Ovary (tissue), 9 donors: ENCODE data around the gene FMO4. TPM values are rescaled to one million over a fixed set of nuclear protein-coding genes. Genes with fewer than 3 reads are reported as not detected.
"Not testable (repeated sequence)": the region's sequence is repeated elsewhere in the genome, so short reads cannot be mapped to it uniquely, and the experiment has no call there.

ENCODE experiments used
- DNase-seq, 5 donors: peaks; one replicate each; pipeline ENCODE4 v3.0.0-alpha.2; 2019 to 2020
- H3K27ac ChIP-seq, 2 donors: fragments of 200-600 bp; one replicate each; pipeline versions ENCODE4 v1.5.1 to v1.8.0; 2019 to 2022
- H3K27me3 ChIP-seq: fragments of 200-600 bp; one replicate; pipeline ENCODE4 v1.8.0; 2022
- H3K36me3 ChIP-seq: fragments of 200-600 bp; sonication (generic); one replicate; pipeline ENCODE4 v1.5.1; 2019
- H3K4me1 ChIP-seq: one replicate; pipeline ENCODE4 v1.8.1; 2013; ENCODE audit warnings: mild to moderate bottlenecking, moderate library complexity; ENCODE audit not compliant: insufficient read depth
- H3K4me3 ChIP-seq: fragments of 200-600 bp; sonication (generic); one replicate; pipeline ENCODE4 v1.5.1; 2017
- H3K9me3 ChIP-seq, 2 donors: fragments of 200-600 bp in 1 of 2; sonication (generic) in 1 of 2; one replicate each; pipeline versions ENCODE4 v1.5.1 to v1.8.1; 2013 to 2019; ENCODE audit warnings: mild to moderate bottlenecking in 1 of 2, moderate library complexity in 1 of 2
- CTCF ChIP-seq, 3 donors: fragments of 450-650 bp in 2 of 3; fragments of 200-600 bp in 1 of 3; IDR thresholded peaks; one replicate each; pipeline versions ENCODE4 v1.5.1 to v1.8.0; 2016 to 2022; ENCODE audit warnings: antibody characterized with exemption in 3 of 3, mild to moderate bottlenecking in 1 of 3
- EP300 ChIP-seq: sonication (generic); formaldehyde crosslinking; IDR thresholded peaks from one replicate; pipeline ENCODE4 v1.6.1; 2017; ENCODE audit warnings: antibody characterized with exemption
- POLR2A ChIP-seq: fragments of 450-650 bp; IDR thresholded peaks from one replicate; pipeline ENCODE4 v1.6.1; 2017; ENCODE audit warnings: antibody characterized with exemption, mild to moderate bottlenecking, moderate library complexity
- WGBS, 3 donors: extraction: QIAGEN DNeasy Blood & Tissue Kit in 1 of 3; methylation state at CpG; one replicate each; pipeline versions ENCODE4 v1.1.5 to v1.1.7; 2013 to 2017; 5-methylcytosine and 5-hydroxymethylcytosine counted together
- intact Hi-C, 4 donors: fragments of 100-400 bp; cut with DNase I; formaldehyde crosslinking; loops; one replicate each; pipeline versions ENCODE4 v1.11.0 to v1.15.1; 2022 to 2023
- polyA plus RNA-seq, 2 donors: library from polyadenylated mRNA; stranded (reverse); fragments of 200-250 nt in 1 of 2; fragments of 350-450 nt in 1 of 2; fragmentation: Illumina TruSeq in 1 of 2; extraction: RNeasy Lipid Tissue Mini Kit (QIAGEN cat#74804) in 1 of 2; gene quantifications; one replicate each; pipeline ENCODE4 v1.2.3, GENCODE V29; 2013 to 2014
- total RNA-seq, 7 donors: library from RNA; depleted of rRNA in 2 of 7; stranded (reverse); fragments of >200 nt in 2 of 7; fragmentation: NEBNext Ultra II Directional in 3 of 7; extraction: Animal tissue kit (Norgen Biotek cat#: 25700) in 3 of 7; gene quantifications; one replicate each; pipeline versions ENCODE4 v1.1.0 to v1.2.4, GENCODE V29; 2016 to 2023
- donor health status: DM: no; HTN: no; CAD: no; lungs with moderate emphysema.
- donor health status: DM: no; HTN: no; CAD: no.
- donor health status: Bipolar disorder and iron deficiency.
- donor health status: DM: yes; HTN: yes; CAD: no.
- donor health status: DM: no; HTN: no; CAD: no.
- donor health status: DM: yes; HTN: yes; CAD: no.

FMO4 gene
- total and polyA plus RNA-seq, 9 donors = 1.9 to 8.0 (median 3.7) TPM

DNA sequence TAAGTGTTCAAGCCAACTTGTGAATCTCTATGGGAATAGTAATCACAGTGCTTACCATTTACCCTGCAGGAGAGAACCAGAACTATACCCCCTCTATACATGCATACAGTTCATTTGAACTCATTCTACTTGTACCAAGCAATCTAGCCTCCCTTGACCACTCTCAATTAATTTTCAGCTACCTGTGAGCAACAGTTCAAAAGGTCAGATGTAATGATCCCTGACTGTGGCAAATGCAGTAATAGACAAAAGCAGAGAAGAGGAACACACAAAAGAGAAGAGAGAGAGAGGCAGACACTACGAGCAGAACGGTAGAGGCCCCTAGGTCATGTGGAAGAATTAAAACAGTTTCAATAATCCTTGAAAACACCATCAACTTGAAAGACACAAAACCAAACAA, 52.8 kb downstream of the FMO4 start:
- Histone ChIP-seq H3K36me3 (no peaks in the 10 kb centered on the region), H3K4me1 (no peaks in the 10 kb centered on the region), H3K27ac (no peak overlapping the region), H3K9me3 (no peaks in the 10 kb centered on the region), H3K4me3 (no peak overlapping the region), H3K27me3 (no peaks in the 10 kb centered on the region)
- TF ChIP-seq EP300 (no peak), POLR2A (no peak), CTCF (IDR thresholded peaks at IDR 0.05) (no peak)
- DNase-seq = no peak
- 33 to 67% (median 37%) methylated on average over 2 of the region's 2 CpGs for WGBS, 3 donors
- intact Hi-C loops = no loop called here

- H3K27ac ChIP-seq = no peak overlapping the region
- H3K4me1 ChIP-seq = no peaks in the 10 kb centered on the region
- no peaks in the 10 kb centered on the region for H3K36me3 ChIP-seq
- no peak for DNase-seq
- intact Hi-C loops = no loop called here
- H3K9me3 ChIP-seq = no peaks in the 10 kb centered on the region
- WGBS, 3 donors = 77 to 92% (median 83%) methylated on average over 1 of the region's 1 CpG
- no peaks in the 10 kb centered on the region for H3K27me3 ChIP-seq
- no peak for TF ChIP-seq EP300
- TF ChIP-seq POLR2A = no peak
- TF ChIP-seq CTCF (IDR thresholded peaks at IDR 0.05) = no peak
- H3K4me3 ChIP-seq = no peak overlapping the region
These were observed 53.5 kb downstream of the FMO4 start for GRCh38 chr1:171367436-171367835.

GRCh38 chr1:171372418-171373084, 58.6 kb downstream of the FMO4 start:
- H3K36me3 ChIP-seq = no peaks in the 10 kb centered on the region
- no peak for DNase-seq
- no peaks in the 10 kb centered on the region for H3K27me3 ChIP-seq
- intact Hi-C loops = no loop called here
- 75 to 80% (median 79%) methylated on average over 6 of the region's 6 CpGs for WGBS, 3 donors
- no peaks in the 10 kb centered on the region for H3K9me3 ChIP-seq
- no peak overlapping the region for H3K4me3 ChIP-seq
- no peaks in the 10 kb centered on the region for H3K4me1 ChIP-seq
- TF ChIP-seq POLR2A = no peak
- no peak for TF ChIP-seq CTCF (IDR thresholded peaks at IDR 0.05)
- TF ChIP-seq EP300 = no peak
- H3K27ac ChIP-seq = no peak overlapping the region

DNA sequence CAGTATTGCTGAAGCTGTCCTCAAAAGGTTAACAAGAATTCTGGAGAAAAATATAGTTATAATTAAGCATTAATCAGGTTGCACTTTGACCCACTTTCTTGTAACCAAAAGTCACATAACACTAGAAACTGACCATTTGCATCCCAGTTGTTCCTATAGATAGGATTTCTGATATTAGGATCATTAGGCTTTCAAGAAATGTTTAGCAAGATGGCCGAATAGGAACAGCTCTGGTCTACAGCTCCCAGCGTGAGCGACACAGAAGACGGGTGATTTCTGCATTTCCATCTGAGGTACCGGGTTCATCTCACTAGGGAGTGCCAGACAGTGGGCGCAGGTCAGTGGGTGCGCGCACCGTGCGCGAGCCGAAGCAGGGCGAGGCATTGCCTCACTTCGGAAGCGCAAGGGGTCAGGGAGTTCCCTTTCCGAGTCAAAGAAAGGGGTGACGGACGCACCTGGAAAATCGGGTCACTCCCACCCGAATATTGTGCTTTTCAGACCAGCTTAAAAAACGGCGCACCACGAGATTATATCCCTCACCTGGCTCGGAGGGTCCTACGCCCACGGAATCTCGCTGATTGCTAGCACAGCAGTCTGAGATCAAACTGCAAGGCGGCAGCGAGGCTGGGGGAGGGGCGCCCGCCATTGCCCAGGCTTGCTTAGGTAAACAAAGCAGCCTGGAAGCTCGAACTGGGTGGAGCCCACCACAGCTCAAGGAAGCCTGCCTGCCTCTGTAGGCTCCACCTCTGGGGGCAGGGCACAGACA, 59.6 kb downstream of the FMO4 start:
- intact Hi-C loops, DNase-seq, H3K27me3 ChIP-seq, H3K27ac ChIP-seq, H3K36me3 ChIP-seq, H3K9me3 ChIP-seq, H3K4me3 ChIP-seq, H3K4me1 ChIP-seq: not testable (repeated sequence)
- WGBS, 3 donors = 83 to 87% (median 84%) methylated on average over 27 to 31 of the region's 32 CpGs

GRCh38 chr1:171379846-171380245, 65.9 kb downstream of the FMO4 start:
- DNase-seq = no peak
- Histone ChIP-seq H3K27ac (no peak overlapping the region), H3K9me3 (no peaks in the 10 kb centered on the region), H3K4me3 (no peak overlapping the region), H3K36me3 (no peaks in the 10 kb centered on the region), H3K27me3 (no peaks in the 10 kb centered on the region), H3K4me1 (no peaks in the 10 kb centered on the region)
- no peak for TF ChIP-seq POLR2A
- no peak for TF ChIP-seq EP300
- TF ChIP-seq CTCF (IDR thresholded peaks at IDR 0.05) = no peak
- intact Hi-C loops = no loop called here
- WGBS, 3 donors = 76 to 87% (median 80%) methylated on average over 1 of the region's 1 CpG
